MCF 10A (cell line): Measurements from ENCODE around the gene SMYD2. TPM values are rescaled to one million over a fixed set of nuclear protein-coding genes. Genes with fewer than 3 reads are reported as not detected.

Source experiments
- Bru-seq: library from RNA; stranded (reverse); fragments of 400-500 nt; gene quantifications from one replicate; lab custom pipeline; 2021; lab: Mats Ljungman, UMichigan
- BruChase-seq, 2 experiments: library from RNA; stranded (reverse); fragments of 400-500 nt; gene quantifications; one replicate each; lab custom pipeline; 2021; lab: Mats Ljungman, UMichigan
- BruUV-seq: library from RNA; stranded (reverse); fragments of 400-500 nt; replicated peaks from 2 replicates; lab custom pipeline; 2021; lab: Mats Ljungman, UMichigan
- CTCF ChIA-PET: fragments of 300-600 bp; sonication (Branson Sonifier 250); formaldehyde crosslinking; extraction: SDS; loops from one replicate; lab custom pipeline; 2021; ENCODE audit warnings: antibody characterized with exemption, inconsistent platforms; lab: Yijun Ruan, JAX
- POLR2A ChIA-PET: fragments of 300-600, 350-650 bp; sonication (Branson Sonifier 250); formaldehyde crosslinking; extraction: SDS; loops from one replicate; lab custom pipeline; 2020; ENCODE audit warnings: antibody characterized with exemption, inconsistent platforms; lab: Yijun Ruan, JAX
- DNase-seq: peaks from one replicate; pipeline ENCODE4 v3.0.0-alpha.2; 2018; ENCODE audit not compliant: unreplicated experiment
- H3K27ac Mint-ChIP-seq: one replicate; pipeline ENCODE4 v1.8.0; 2022; ENCODE audit warnings: mild to moderate bottlenecking, low read depth, mixed read lengths; ENCODE audit not compliant: unreplicated experiment
- H3K27me3 Mint-ChIP-seq: one replicate; pipeline ENCODE4 v1.8.0; 2022; ENCODE audit warnings: mixed read lengths; ENCODE audit not compliant: insufficient read depth, unreplicated experiment
- H3K36me3 Mint-ChIP-seq: one replicate; pipeline ENCODE4 v1.8.0; 2022; ENCODE audit warnings: mild to moderate bottlenecking, moderate library complexity, mixed read lengths; ENCODE audit not compliant: insufficient read depth, unreplicated experiment
- H3K4me1 Mint-ChIP-seq: one replicate; pipeline ENCODE4 v1.8.0; 2022; ENCODE audit warnings: mixed read lengths; ENCODE audit not compliant: insufficient read depth, unreplicated experiment
- H3K4me3 Mint-ChIP-seq: one replicate; pipeline ENCODE4 v1.8.0; 2022; ENCODE audit warnings: mild to moderate bottlenecking, moderate library complexity, mixed read lengths; ENCODE audit not compliant: unreplicated experiment
- H3K9me3 Mint-ChIP-seq: one replicate; pipeline ENCODE4 v1.8.0; 2022; ENCODE audit warnings: mixed read lengths; ENCODE audit not compliant: unreplicated experiment
- intact Hi-C: fragments of 100-400 bp; cut with micrococcal nuclease; formaldehyde crosslinking; loops from 2 replicates; pipeline ENCODE4 v1.14.1; 2022
- long read RNA-seq: library from polyadenylated mRNA; stranded (forward); transcript quantifications from one replicate; pipeline ENCODE4 v2.0.0, GENCODE V29; 2022
- total RNA-seq: library from RNA; stranded (reverse); gene quantifications from 2 replicates; pipeline ENCODE4 v1.2.3, GENCODE V29; 2022
- TF ChIP-seq, protein P1 (sequence below): fragments of 200-600 bp; IDR thresholded peaks from one replicate; pipeline ENCODE4 v1.8.0; 2022; ENCODE audit warnings: antibody characterized with exemption, mild to moderate bottlenecking; ENCODE audit not compliant: unreplicated experiment

Gene SMYD2, protein sequence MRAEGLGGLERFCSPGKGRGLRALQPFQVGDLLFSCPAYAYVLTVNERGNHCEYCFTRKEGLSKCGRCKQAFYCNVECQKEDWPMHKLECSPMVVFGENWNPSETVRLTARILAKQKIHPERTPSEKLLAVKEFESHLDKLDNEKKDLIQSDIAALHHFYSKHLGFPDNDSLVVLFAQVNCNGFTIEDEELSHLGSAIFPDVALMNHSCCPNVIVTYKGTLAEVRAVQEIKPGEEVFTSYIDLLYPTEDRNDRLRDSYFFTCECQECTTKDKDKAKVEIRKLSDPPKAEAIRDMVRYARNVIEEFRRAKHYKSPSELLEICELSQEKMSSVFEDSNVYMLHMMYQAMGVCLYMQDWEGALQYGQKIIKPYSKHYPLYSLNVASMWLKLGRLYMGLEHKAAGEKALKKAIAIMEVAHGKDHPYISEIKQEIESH
- total RNA-seq: 54.5 and 75.1 TPM in 2 replicates
- Bru-seq, nascent RNA: percentile 76 among the genes with signal in this experiment
- percentile 61 among the genes with signal in this experiment for BruChase-seq, experiment 1, labeled RNA remaining after a 6-hour chase
- BruChase-seq, experiment 2, labeled RNA remaining after a 2-hour chase: percentile 71 among the genes with signal in this experiment
- long read RNA-seq, transcript SMYD2-201 (12 exons, 1,671 nt): major isoform, 197 of 220 reads
- long read RNA-seq, partial matches to known transcripts: 4 of 220 reads
- long read RNA-seq, other reads (novel, unspliced or antisense): 18 of 220 reads

DNA sequence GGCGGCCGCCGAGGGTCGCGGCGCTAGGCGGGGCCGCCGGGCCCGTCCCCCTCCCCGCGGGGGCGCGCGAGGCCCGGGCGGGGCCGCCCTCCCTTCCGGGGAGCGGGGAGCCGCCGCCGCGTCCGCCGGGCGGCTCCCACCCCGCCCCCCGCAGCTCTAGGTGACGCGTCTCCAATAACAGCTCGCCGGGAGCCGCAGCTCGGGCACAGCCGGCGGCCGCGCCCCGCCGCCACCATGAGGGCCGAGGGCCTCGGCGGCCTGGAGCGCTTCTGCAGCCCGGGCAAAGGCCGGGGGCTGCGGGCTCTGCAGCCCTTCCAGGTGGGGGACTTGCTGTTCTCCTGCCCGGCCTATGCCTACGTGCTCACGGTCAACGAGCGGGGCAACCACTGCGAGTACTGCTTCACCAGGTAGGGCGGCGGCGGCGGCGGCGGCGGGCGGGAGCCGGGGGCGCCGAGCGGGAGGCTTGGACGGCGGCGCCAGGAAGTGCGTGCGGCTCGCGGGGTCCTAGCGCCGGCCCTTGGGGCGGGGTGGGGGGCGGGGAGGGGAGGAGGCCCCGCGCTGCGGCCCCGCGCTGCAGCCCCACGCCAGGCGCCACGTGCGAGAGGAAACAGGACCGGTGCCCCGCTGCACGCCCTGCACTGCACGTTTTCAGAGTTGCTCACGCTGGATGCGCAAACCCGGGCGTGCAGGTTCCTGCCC, at the start of gene SMYD2:
SMYD2 (plus strand) TSS at position 139 of the 699 bp plus-strand sequence; CDS start at position 235, 96 bp downstream.
- H3K27me3 Mint-ChIP-seq: no peaks in the 10 kb centered on the region
- H3K4me3 Mint-ChIP-seq: peak within 1 kb of the TSS; percentile 89
- H3K27ac Mint-ChIP-seq: peak within 1 kb of the TSS; percentile 84
- POLR2A ChIA-PET: interaction anchor here (0.6 to 2.7 kb wide), 20 partner anchors 9 to 1145 kb away, joined by 3 to 14 read pairs (median 4); partner anchors contain the start of gene PROX1
- H3K36me3 Mint-ChIP-seq: peaks cover 6% of the 10 kb centered on the region
- peak; percentile 84 for DNase-seq
- CTCF ChIA-PET: interaction anchor here (0.8 to 7.2 kb wide), 5 partner anchors 19 to 67 kb away, joined by 3 to 175 read pairs (median 5); no protein-coding TSS in a partner anchor
- intact Hi-C loops: loop anchor here (2.0 kb wide), 1 partner anchor 28 kb away; no protein-coding TSS in a partner anchor
- peaks cover 37% of the 10 kb centered on the region for H3K4me1 Mint-ChIP-seq
- no TSS peak for BruUV-seq
- H3K9me3 Mint-ChIP-seq: no peaks in the 10 kb centered on the region
- TF ChIP-seq, protein P1, sequence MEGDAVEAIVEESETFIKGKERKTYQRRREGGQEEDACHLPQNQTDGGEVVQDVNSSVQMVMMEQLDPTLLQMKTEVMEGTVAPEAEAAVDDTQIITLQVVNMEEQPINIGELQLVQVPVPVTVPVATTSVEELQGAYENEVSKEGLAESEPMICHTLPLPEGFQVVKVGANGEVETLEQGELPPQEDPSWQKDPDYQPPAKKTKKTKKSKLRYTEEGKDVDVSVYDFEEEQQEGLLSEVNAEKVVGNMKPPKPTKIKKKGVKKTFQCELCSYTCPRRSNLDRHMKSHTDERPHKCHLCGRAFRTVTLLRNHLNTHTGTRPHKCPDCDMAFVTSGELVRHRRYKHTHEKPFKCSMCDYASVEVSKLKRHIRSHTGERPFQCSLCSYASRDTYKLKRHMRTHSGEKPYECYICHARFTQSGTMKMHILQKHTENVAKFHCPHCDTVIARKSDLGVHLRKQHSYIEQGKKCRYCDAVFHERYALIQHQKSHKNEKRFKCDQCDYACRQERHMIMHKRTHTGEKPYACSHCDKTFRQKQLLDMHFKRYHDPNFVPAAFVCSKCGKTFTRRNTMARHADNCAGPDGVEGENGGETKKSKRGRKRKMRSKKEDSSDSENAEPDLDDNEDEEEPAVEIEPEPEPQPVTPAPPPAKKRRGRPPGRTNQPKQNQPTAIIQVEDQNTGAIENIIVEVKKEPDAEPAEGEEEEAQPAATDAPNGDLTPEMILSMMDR: no peak

DNA sequence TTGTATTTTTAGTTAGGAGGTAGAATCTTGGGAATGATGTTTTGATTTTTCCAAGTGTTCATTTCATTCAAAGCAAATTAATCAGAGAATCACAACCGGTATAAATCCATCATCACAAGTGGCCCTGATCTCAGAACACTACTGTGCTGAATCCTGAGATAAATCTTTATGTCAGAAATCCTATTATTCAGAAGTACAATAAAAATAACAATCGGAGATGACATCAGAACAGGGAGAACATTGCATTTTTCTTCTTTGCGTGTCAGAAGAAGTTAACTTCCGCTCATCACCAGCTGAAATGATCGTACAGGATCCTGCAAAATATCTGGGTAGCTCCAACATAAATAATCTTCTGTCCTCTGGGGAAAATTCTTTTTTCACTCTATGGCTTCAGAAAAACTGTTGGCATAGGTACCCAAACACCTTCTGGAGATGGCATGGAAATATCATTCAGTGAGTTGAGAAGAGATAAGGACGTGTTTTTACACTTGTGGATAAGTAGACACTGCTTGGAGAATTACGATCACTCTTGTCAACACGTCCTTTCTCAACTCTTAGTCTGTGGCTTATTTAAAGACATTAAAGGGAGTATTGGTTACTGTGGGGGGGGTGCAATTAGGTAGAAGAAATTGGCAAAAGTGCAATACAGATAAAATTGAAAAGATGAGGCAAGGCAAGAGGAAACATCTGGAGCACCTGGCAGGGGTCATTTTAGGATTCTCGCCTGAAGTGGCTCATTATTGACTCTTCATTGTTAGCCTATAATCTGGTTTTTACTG, 46.9 kb upstream of the SMYD2 start:
- Mint-ChIP-seq H3K9me3 (no peaks in the 10 kb centered on the region), H3K27me3 (peaks cover 45% of the 10 kb centered on the region), H3K27ac (no peak overlapping the region), H3K4me3 (no peak overlapping the region), H3K4me1 (no peaks in the 10 kb centered on the region), H3K36me3 (no peaks in the 10 kb centered on the region)
- DNase-seq: no peak
- intact Hi-C loops: no loop called here
- CTCF ChIA-PET: interaction anchor here (0.9 to 1.4 kb wide), 3 partner anchors 9 to 397 kb away, joined by 3 to 5 read pairs (median 3); no protein-coding TSS in a partner anchor
- POLR2A ChIA-PET: interaction anchor here (1.4 kb wide), 1 partner anchor 19 kb away, joined by 3 read pairs; no protein-coding TSS in a partner anchor
- TF ChIP-seq, protein P1: no peak
- BruUV-seq: no TSS peak

DNA sequence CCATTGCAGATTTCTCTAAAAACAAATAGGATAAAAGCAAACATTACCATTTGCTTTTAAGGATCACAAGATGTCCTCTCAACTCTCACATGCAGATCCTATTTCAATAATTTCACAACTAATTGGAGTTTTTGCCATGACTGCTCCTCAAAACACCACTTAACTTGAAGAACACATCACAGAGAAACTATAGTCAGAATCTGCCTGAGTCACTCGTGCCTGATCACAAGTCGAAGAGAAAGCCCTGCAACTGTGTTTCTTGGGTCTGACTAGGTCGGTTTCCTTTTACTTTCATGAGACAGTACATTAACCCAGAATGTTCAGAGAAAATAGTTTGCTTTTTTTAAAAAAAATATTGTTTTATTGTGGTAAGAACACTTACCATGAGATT, 46.3 kb upstream of the SMYD2 start:
- Mint-ChIP-seq H3K27me3 (peaks cover 45% of the 10 kb centered on the region), H3K36me3 (no peaks in the 10 kb centered on the region), H3K4me1 (no peaks in the 10 kb centered on the region), H3K4me3 (no peak overlapping the region), H3K27ac (no peak overlapping the region), H3K9me3 (no peaks in the 10 kb centered on the region)
- intact Hi-C loops: no loop called here
- BruUV-seq: no TSS peak
- ChIA-PET CTCF (interaction anchor here (2.3 kb wide), 1 partner anchor 27 kb away, joined by 28 read pairs; no protein-coding TSS in a partner anchor), POLR2A (interaction anchor here (1.4 kb wide), 1 partner anchor 20 kb away, joined by 3 read pairs; no protein-coding TSS in a partner anchor)
- DNase-seq: no peak
- TF ChIP-seq, protein P1: no peak
